Renal cortex interstitium (tissue), 11 donors: Measurements from ENCODE around the gene ZNF547. TPM values are rescaled to one million over a fixed set of nuclear protein-coding genes. Genes with fewer than 3 reads are reported as not detected.

Experiments used
- DNase-seq, 11 donors: peaks; one replicate each; pipeline ENCODE4 v3.0.0-alpha.2; 2013; ENCODE audit warnings: low read depth in 9 of 11, low spot score in 4 of 11; ENCODE audit errors: extremely low read depth in 1 of 11
- polyA plus RNA-seq, 3 donors: library from polyadenylated mRNA; unstranded; fragments of 120-200 nt; gene quantifications; one replicate each; pipeline ENCODE4 v1.2.1, GENCODE V29; 2013; ENCODE audit not compliant: insufficient read length in 3 of 3

The ZNF547 gene
- polyA plus RNA-seq, 3 donors, result 5.9 to 7.0 (median 6.4) TPM

- no peak for DNase-seq
These were observed 56.1 kb downstream of the ZNF547 start for GRCh38 chr19:57419439-57419838.

GRCh38 chr19:57421037-57421436 is 57.7 kb downstream of the ZNF547 start:
- DNase-seq, result no peak

Other genes with a start within 250 kb of the ZNF547 start
- gene USP29, start 243.6 kb upstream of the ZNF547 start, polyA plus RNA-seq, result not detected
- not detected for gene ZIM3, start 218.3 kb upstream of the ZNF547 start, polyA plus RNA-seq
- gene DUXA, start 196.1 kb upstream of the ZNF547 start, polyA plus RNA-seq, result not detected
- 10 to 100 TPM; 19.5 to 24.6 (median 20.3) TPM for gene ZNF264, start 172.1 kb upstream of the ZNF547 start, polyA plus RNA-seq
- gene AURKC, start 132.5 kb upstream of the ZNF547 start, polyA plus RNA-seq, result 1 to 10 TPM; 2.2 to 3.2 (median 2.7) TPM
- 1 to 10 TPM; 6.2 to 6.6 (median 6.2) TPM for gene ZNF805, start 122.9 kb upstream of the ZNF547 start, polyA plus RNA-seq
- gene ZNF460, start 83.1 kb upstream of the ZNF547 start, polyA plus RNA-seq, result 1 to 10 TPM; 2.5 to 4.2 (median 2.5) TPM
- 10 to 100 TPM in 1 of 3 donors, 1 to 10 TPM in 2; 8.0 to 10.4 (median 8.2) TPM for gene ZNF543, start 43.1 kb upstream of the ZNF547 start, polyA plus RNA-seq
- gene ZNF304, start 12.3 kb upstream of the ZNF547 start, polyA plus RNA-seq, result 10 to 100 TPM; 16.2 to 17.6 (median 17.3) TPM
- 10 to 100 TPM; 16.4 to 18.2 (median 18.2) TPM for gene TRAPPC2B, start within 50 bp of the ZNF547 start, polyA plus RNA-seq
- 10 to 100 TPM; 18.5 to 35.6 (median 20.5) TPM for gene ZNF548, start 26.3 kb downstream of the ZNF547 start, polyA plus RNA-seq
- 10 to 100 TPM; 11.6 to 12.6 (median 11.9) TPM for gene ZNF17, start 47.6 kb downstream of the ZNF547 start, polyA plus RNA-seq
- gene ZNF749, start 71.8 kb downstream of the ZNF547 start, polyA plus RNA-seq, result 10 to 100 TPM in 2 of 3 donors, 1 to 10 TPM in 1; 9.6 to 18.0 (median 10.5) TPM
- 1 to 10 TPM; 2.5 to 4.7 (median 3.1) TPM for gene VN1R1, start 93.6 kb downstream of the ZNF547 start, polyA plus RNA-seq
- 10 to 100 TPM; 21.3 to 23.6 (median 22.8) TPM for gene ZNF772, start 114.0 kb downstream of the ZNF547 start, polyA plus RNA-seq
- gene ZNF419, start 124.2 kb downstream of the ZNF547 start, polyA plus RNA-seq, result 10 to 100 TPM; 20.3 to 22.7 (median 20.8) TPM
- 10 to 100 TPM; 12.0 to 16.8 (median 15.4) TPM for gene ZNF773, start 136.4 kb downstream of the ZNF547 start, polyA plus RNA-seq
- gene ZNF549, start 163.8 kb downstream of the ZNF547 start, polyA plus RNA-seq, result 10 to 100 TPM; 12.5 to 16.4 (median 15.8) TPM
- 10 to 100 TPM; 18.5 to 21.8 (median 20.6) TPM for gene ZNF550, start 196.3 kb downstream of the ZNF547 start, polyA plus RNA-seq
- 10 to 100 TPM in 1 of 3 donors, 1 to 10 TPM in 2; 7.7 to 10.8 (median 9.1) TPM for gene ZNF416, start 215.4 kb downstream of the ZNF547 start, polyA plus RNA-seq
- gene ZIK1, start 220.6 kb downstream of the ZNF547 start, polyA plus RNA-seq, result 10 to 100 TPM; 19.3 to 23.8 (median 20.8) TPM
- gene ZNF530, start 236.3 kb downstream of the ZNF547 start, polyA plus RNA-seq, result 1 to 10 TPM; 4.9 to 6.3 (median 4.9) TPM